Fibroblast of skin of abdomen (primary cell): ENCODE data around the gene TERC. TPM values are rescaled to one million over a fixed set of nuclear protein-coding genes. Genes with fewer than 3 reads are reported as not detected.
A peak's percentile ranks its signal among the peaks of the same experiment; 100 is the strongest.

Source experiments
- DNase-seq: peaks from one replicate; pipeline ENCODE4 v3.0.0-alpha.2; 2013
- polyA plus RNA-seq, 2 experiments: library from polyadenylated mRNA; unstranded; fragments of 120-200 nt; gene quantifications; one replicate each; pipeline ENCODE4 v1.2.1, GENCODE V29; 2013; ENCODE audit not compliant: insufficient read length in 2 of 2

TERC gene
- polyA plus RNA-seq (2013, experiment 1 of 2; ENCODE audit: insufficient read length) = not detected
- not detected for polyA plus RNA-seq (2013, experiment 2 of 2; ENCODE audit: insufficient read length)

- DNase-seq = peak; percentile 94
Observed at GRCh38 chr3:169764882-169765612, at the start of gene TERC. Gene TERC (minus strand): TSS chr3:169765060.

- no peak for DNase-seq
Observed at GRCh38 chr3:169813757-169814517, 49.1 kb upstream of the TERC start.

- DNase-seq = no peak
Observed at GRCh38 chr3:169813278-169813677, 48.4 kb upstream of the TERC start.

GRCh38 chr3:169812332-169813235 lies 47.7 kb upstream of the TERC start, which contains the start of the genes LRRC34 and LRRIQ4:
Gene LRRC34 (minus strand): TSS chr3:169812904. CDS start chr3:169812548, 356 bp downstream.
Gene LRRIQ4 (plus strand): TSS chr3:169812870. CDS start chr3:169821922, 9,052 bp downstream.
- DNase-seq = peak; percentile 76

GRCh38 chr3:169811631-169812331 lies 46.9 kb upstream of the TERC start:
- DNase-seq = peak; percentile 57

- no peak for DNase-seq
Observed at GRCh38 chr3:169809230-169809795, 44.5 kb upstream of the TERC start.

GRCh38 chr3:169804681-169805080 lies 39.8 kb upstream of the TERC start:
- no peak for DNase-seq

- no peak for DNase-seq
Observed at GRCh38 chr3:169792359-169792758, 27.5 kb upstream of the TERC start.

- DNase-seq = peak; percentile 17
Observed at GRCh38 chr3:169790687-169791429, 26.0 kb upstream of the TERC start.

GRCh38 chr3:169790219-169790618 lies 25.4 kb upstream of the TERC start:
- DNase-seq = no peak

- no peak for DNase-seq
Observed at GRCh38 chr3:169787791-169788190, 22.9 kb upstream of the TERC start.

- DNase-seq = no peak
Observed at GRCh38 chr3:169787120-169787519, 22.3 kb upstream of the TERC start.

GRCh38 chr3:169781209-169781855 lies 16.5 kb upstream of the TERC start:
- no peak for DNase-seq

- no peak for DNase-seq
Observed at GRCh38 chr3:169780742-169781141, 15.9 kb upstream of the TERC start.

- no peak for DNase-seq
Observed at GRCh38 chr3:169777822-169778221, 13.0 kb upstream of the TERC start.

- DNase-seq = no peak
Observed at GRCh38 chr3:169774186-169774585, 9.3 kb upstream of the TERC start.

GRCh38 chr3:169772897-169773816 lies 8.3 kb upstream of the TERC start, which contains the start of gene MYNN:
Gene MYNN (plus strand): TSS chr3:169773396. CDS start chr3:169774296, 900 bp downstream.
- DNase-seq = peak; percentile 89

- DNase-seq = peak; percentile 82
Observed at GRCh38 chr3:169772305-169772896, 7.5 kb upstream of the TERC start.
